ENCODE data around the gene PEX3.
A peak's percentile ranks its signal among the peaks of the same experiment; 100 is the strongest.

Gene PEX3

DNA sequence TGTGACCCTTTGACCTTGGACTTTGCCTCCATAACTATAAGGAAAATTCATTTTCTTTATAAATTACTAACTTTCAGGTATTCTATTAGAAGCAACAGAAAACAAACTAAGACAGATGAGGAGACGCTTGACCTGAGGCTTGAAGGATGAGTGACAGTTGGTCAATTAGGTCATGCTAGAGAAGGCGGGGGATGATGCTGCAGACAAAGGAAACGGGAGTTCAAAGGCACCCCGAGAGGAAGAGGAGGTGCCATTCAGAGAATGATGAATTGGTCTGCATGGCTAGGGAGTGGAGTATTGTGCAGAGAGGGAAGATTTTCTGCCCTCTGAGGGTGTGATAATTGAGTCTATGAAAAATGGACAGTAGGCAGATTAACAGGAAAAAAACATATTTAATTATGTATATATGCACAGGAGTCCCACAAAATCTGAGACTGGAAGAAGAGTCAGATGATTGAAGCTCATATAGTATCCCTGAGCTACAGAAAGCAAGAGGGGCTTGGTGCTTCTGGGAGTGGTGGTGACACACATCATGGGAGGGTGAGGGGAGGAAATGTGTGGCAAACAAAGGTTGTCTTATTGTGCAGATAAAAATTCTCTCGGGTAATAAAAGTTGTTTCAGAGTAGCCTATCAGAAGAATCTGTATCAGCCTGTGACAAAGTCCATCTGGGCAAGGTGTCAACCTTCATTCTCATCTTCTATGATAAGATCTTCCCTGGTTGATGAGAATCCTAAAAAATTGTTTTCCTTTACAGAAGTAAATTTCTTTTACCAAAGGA lies 81.3 kb downstream of the PEX3 start:
- H3K4ac ChIP-seq (ENCODE audit: low read depth, low read length) = no peak overlapping the region
- DNase-seq = no peak

DNA sequence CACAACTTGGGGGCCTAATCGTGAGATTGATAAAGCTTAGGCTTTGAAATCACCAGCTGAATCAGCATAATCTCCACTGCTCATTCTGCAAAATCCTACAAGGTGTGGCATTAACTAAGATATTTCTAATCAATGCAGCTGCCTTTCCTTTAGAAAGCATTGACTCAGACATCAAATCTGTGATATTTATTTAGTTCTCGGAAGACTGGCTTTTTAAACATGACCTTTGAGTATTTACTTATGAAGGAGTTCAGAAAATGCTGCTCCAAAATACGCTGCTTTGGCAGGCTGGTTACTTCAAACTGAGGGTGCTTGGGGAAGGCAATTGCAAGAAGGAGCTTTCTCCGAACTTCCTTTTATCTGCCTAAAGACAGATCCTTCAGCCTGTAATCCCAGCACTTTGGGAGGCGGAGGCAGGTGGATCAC lies 84.6 kb downstream of the PEX3 start:
- DNase-seq = no peak
- H3K27ac ChIP-seq (ENCODE audit: low read depth, low read length) = no peak overlapping the region
- no peak overlapping the region for H2BK120ac ChIP-seq (ENCODE audit: low read depth, low read length)
- no peaks in the 10 kb centered on the region for H3K27me3 ChIP-seq (ENCODE audit: insufficient read depth, low read length, poor library complexity)
- H3K9ac ChIP-seq (ENCODE audit: low read length) = no peak overlapping the region
- H2BK15ac ChIP-seq (replicated peaks; ENCODE audit: low read depth) = no peak overlapping the region
- H3K56ac ChIP-seq (ENCODE audit: low read length) = no peak overlapping the region
- H2BK5ac ChIP-seq (ENCODE audit: low read length) = no peak overlapping the region
- H3K4me1 ChIP-seq (ENCODE audit: control insufficient read depth, low read depth, low read length) = peaks cover 1% of the 10 kb centered on the region
- WGBS (ENCODE audit: extremely low coverage, insufficient coverage, low lambda C conversion rate) = no CpG with 5 or more reads among the region's 5 CpGs
- H3K18ac ChIP-seq (ENCODE audit: low read length) = no peak overlapping the region
- H4K5ac ChIP-seq (ENCODE audit: low read length) = no peak overlapping the region
- no peak overlapping the region for H3K4me3 ChIP-seq (ENCODE audit: low read length)
- H3K36me3 ChIP-seq (ENCODE audit: control insufficient read depth, insufficient read depth, low read length) = no peaks in the 10 kb centered on the region
- no peaks in the 10 kb centered on the region for H3K79me1 ChIP-seq (ENCODE audit: low read length)
- no peaks in the 10 kb centered on the region for H3K79me2 ChIP-seq (ENCODE audit: control insufficient read depth, insufficient read depth, low read length)
- H3K4me2 ChIP-seq (ENCODE audit: low read length) = no peak overlapping the region
- H3K23ac ChIP-seq (ENCODE audit: low read length) = no peak overlapping the region
- H2AK5ac ChIP-seq (ENCODE audit: low read length) = no peak overlapping the region
- no peak overlapping the region for H4K8ac ChIP-seq (ENCODE audit: low read depth, low read length)
- H3K4ac ChIP-seq (ENCODE audit: low read depth, low read length) = no peak overlapping the region

More for the DNA sequence above, 81.3 kb downstream of the PEX3 start:
- H2BK5ac ChIP-seq (ENCODE audit: low read length) = no peak overlapping the region
- no peaks in the 10 kb centered on the region for H3K79me1 ChIP-seq (ENCODE audit: low read length)
- no peak overlapping the region for H3K4me2 ChIP-seq (ENCODE audit: low read length)
- no peak overlapping the region for H3K23ac ChIP-seq (ENCODE audit: low read length)
- no peaks in the 10 kb centered on the region for H3K27me3 ChIP-seq (ENCODE audit: insufficient read depth, low read length, poor library complexity)
- H3K18ac ChIP-seq (ENCODE audit: low read length) = no peak overlapping the region
- no peak overlapping the region for H2BK120ac ChIP-seq (ENCODE audit: low read depth, low read length)
- WGBS (ENCODE audit: extremely low coverage, insufficient coverage, low lambda C conversion rate) = no CpG with 5 or more reads among the region's 5 CpGs
- peaks cover 1% of the 10 kb centered on the region for H3K4me1 ChIP-seq (ENCODE audit: control insufficient read depth, low read depth, low read length)
- no peak overlapping the region for H3K27ac ChIP-seq (ENCODE audit: low read depth, low read length)
- no peaks in the 10 kb centered on the region for H3K79me2 ChIP-seq (ENCODE audit: control insufficient read depth, insufficient read depth, low read length)
- H2BK15ac ChIP-seq (replicated peaks; ENCODE audit: low read depth) = no peak overlapping the region
- H4K8ac ChIP-seq (ENCODE audit: low read depth, low read length) = no peak overlapping the region
- no peak overlapping the region for H3K56ac ChIP-seq (ENCODE audit: low read length)
- H3K4me3 ChIP-seq (ENCODE audit: low read length) = no peak overlapping the region
- no peak overlapping the region for H3K9ac ChIP-seq (ENCODE audit: low read length)
- H4K5ac ChIP-seq (ENCODE audit: low read length) = no peak overlapping the region
- H2AK5ac ChIP-seq (ENCODE audit: low read length) = no peak overlapping the region
- no peaks in the 10 kb centered on the region for H3K36me3 ChIP-seq (ENCODE audit: control insufficient read depth, insufficient read depth, low read length)

DNA sequence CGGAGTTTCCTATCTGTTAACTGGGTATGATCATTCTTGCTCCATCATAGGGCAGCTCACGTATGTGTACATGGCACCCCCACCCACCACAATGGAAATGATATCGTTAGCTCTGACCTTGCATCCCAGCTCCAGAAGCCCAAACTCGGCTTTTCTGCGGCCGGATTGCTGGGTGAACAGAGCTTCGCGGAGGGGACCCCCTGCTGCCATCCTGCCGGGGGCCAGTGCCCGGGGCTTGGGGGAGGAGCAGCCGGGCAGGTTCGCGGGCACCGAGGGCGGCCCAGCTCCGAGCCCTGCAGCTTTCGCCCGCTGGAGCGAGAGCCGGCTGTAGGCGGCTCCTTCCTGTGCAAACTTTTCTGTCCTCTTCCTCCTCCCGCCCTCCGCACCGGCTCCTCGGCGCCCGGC lies 85.9 kb downstream of the PEX3 start:
- Histone ChIP-seq H4K5ac (ENCODE audit: low read length) (no peak overlapping the region), H3K4ac (ENCODE audit: low read depth, low read length) (peak overlapping the region; percentile 65), H3K9ac (ENCODE audit: low read length) (peak overlapping the region; percentile 57), H2BK15ac (replicated peaks; ENCODE audit: low read depth) (peak overlapping the region; percentile 42), H3K56ac (ENCODE audit: low read length) (peak overlapping the region; percentile 75), H3K18ac (ENCODE audit: low read length) (peak overlapping the region; percentile 94), H3K79me2 (ENCODE audit: control insufficient read depth, insufficient read depth, low read length) (no peaks in the 10 kb centered on the region), H2BK120ac (ENCODE audit: low read depth, low read length) (peak overlapping the region; percentile 90), H3K4me2 (ENCODE audit: low read length) (peak overlapping the region; percentile 8), H2BK5ac (ENCODE audit: low read length) (no peak overlapping the region), H3K27ac (ENCODE audit: low read depth, low read length) (no peak overlapping the region), H2AK5ac (ENCODE audit: low read length) (no peak overlapping the region), H3K27me3 (ENCODE audit: insufficient read depth, low read length, poor library complexity) (no peaks in the 10 kb centered on the region), H3K79me1 (ENCODE audit: low read length) (no peaks in the 10 kb centered on the region), H3K4me1 (ENCODE audit: control insufficient read depth, low read depth, low read length) (peaks cover 1% of the 10 kb centered on the region), H3K23ac (ENCODE audit: low read length) (no peak overlapping the region), H3K36me3 (ENCODE audit: control insufficient read depth, insufficient read depth, low read length) (no peaks in the 10 kb centered on the region), H3K4me3 (ENCODE audit: low read length) (peak overlapping the region; percentile 28), H4K8ac (ENCODE audit: low read depth, low read length) (no peak overlapping the region)
- WGBS (ENCODE audit: extremely low coverage, insufficient coverage, low lambda C conversion rate) = no CpG with 5 or more reads among the region's 27 CpGs
- peak; percentile 41 for DNase-seq

DNA sequence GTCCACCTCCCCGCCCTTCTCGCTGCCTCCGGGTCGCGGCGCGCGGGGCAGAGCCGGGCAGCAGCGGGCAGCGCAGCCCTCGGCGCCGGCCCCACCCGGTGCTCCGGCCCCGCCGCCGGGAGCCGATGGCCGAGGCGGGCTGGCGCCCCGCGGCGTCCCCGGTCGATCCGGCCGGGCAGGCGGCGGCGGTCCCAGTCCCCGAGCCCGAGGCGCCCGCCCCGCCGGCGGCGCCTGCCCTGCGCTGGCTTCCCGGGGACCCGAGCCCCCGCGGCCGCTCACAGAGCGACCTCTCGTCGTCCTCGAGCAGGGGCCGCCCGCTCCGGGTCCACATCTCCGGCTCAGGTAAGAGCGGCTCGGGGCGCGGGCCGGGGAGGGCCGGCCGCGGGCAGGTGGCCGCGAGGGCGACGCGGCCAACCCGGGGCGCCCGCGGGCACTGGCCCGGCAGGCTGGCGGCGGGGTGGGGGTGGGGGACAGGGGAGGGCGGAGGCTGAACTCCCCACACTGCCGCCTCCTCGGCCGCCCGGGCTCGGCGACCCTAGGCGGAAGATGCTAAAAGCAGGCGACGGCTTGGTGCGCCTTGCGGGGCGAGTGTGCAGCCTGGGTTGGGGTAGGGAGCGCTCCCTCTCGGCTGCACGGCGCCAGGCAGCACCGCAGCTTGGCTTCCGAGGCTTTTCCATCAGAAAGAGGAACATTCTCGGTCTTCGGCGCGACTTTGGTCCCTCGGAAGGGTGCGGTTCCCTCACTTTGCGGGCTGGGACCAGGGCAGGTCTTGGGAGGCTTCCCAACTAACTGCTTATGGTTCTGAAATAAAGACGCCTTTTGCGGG lies 86.5 kb downstream of the PEX3 start:
- H3K27ac ChIP-seq (ENCODE audit: low read depth, low read length) = no peak overlapping the region
- H3K79me1 ChIP-seq (ENCODE audit: low read length) = no peaks in the 10 kb centered on the region
- no peak overlapping the region for H2BK5ac ChIP-seq (ENCODE audit: low read length)
- no peak overlapping the region for H4K5ac ChIP-seq (ENCODE audit: low read length)
- H2BK15ac ChIP-seq (replicated peaks; ENCODE audit: low read depth) = peak overlapping the region; percentile 42
- H3K4ac ChIP-seq (ENCODE audit: low read depth, low read length) = peak overlapping the region; percentile 65
- peak overlapping the region; percentile 94 for H3K18ac ChIP-seq (ENCODE audit: low read length)
- no peak overlapping the region for H2AK5ac ChIP-seq (ENCODE audit: low read length)
- H2BK120ac ChIP-seq (ENCODE audit: low read depth, low read length) = peak overlapping the region; percentile 90
- H3K4me3 ChIP-seq (ENCODE audit: low read length) = peak overlapping the region; percentile 34
- no peaks in the 10 kb centered on the region for H3K79me2 ChIP-seq (ENCODE audit: control insufficient read depth, insufficient read depth, low read length)
- H3K4me2 ChIP-seq (ENCODE audit: low read length) = peak overlapping the region; percentile 80
- peak; percentile 84 for DNase-seq
- no peaks in the 10 kb centered on the region for H3K27me3 ChIP-seq (ENCODE audit: insufficient read depth, low read length, poor library complexity)
- H3K9ac ChIP-seq (ENCODE audit: low read length) = peak overlapping the region; percentile 64
- no peak overlapping the region for H4K8ac ChIP-seq (ENCODE audit: low read depth, low read length)
- no CpG with 5 or more reads among the region's 103 CpGs for WGBS (ENCODE audit: extremely low coverage, insufficient coverage, low lambda C conversion rate)
- peaks cover 1% of the 10 kb centered on the region for H3K4me1 ChIP-seq (ENCODE audit: control insufficient read depth, low read depth, low read length)
- H3K56ac ChIP-seq (ENCODE audit: low read length) = peak overlapping the region; percentile 84
- H3K36me3 ChIP-seq (ENCODE audit: control insufficient read depth, insufficient read depth, low read length) = no peaks in the 10 kb centered on the region
- H3K23ac ChIP-seq (ENCODE audit: low read length) = no peak overlapping the region

DNA sequence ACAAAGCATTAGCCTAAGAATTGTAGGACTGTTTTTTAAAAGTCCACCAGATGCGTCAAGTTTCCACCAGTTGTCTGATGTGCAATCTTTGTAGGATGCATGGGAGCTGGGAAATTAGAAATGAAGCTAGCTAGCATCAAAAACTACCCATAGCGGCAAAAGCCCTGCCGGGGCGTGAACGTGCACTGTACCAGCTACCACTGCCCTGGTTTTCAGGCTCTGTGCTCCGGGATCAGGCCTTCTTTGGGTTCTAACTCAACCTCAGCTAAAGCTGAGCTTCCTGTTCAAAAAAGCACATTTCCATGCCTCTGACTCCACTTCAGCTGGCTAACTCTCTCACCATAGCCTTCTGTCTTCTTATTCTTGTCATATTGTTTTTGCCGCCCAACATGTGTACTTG lies 87.8 kb downstream of the PEX3 start:
- no peak overlapping the region for H3K27ac ChIP-seq (ENCODE audit: low read depth, low read length)

More for the DNA sequence above, 87.8 kb downstream of the PEX3 start:
- H2BK15ac ChIP-seq (replicated peaks; ENCODE audit: low read depth) = no peak overlapping the region
- peaks cover 1% of the 10 kb centered on the region for H3K4me1 ChIP-seq (ENCODE audit: control insufficient read depth, low read depth, low read length)
- H2BK120ac ChIP-seq (ENCODE audit: low read depth, low read length) = no peak overlapping the region
- H3K4me2 ChIP-seq (ENCODE audit: low read length) = no peak overlapping the region
- no peaks in the 10 kb centered on the region for H3K36me3 ChIP-seq (ENCODE audit: control insufficient read depth, insufficient read depth, low read length)
- no peak overlapping the region for H4K8ac ChIP-seq (ENCODE audit: low read depth, low read length)
- H3K56ac ChIP-seq (ENCODE audit: low read length) = no peak overlapping the region
- no peak overlapping the region for H3K23ac ChIP-seq (ENCODE audit: low read length)
- H3K4me3 ChIP-seq (ENCODE audit: low read length) = no peak overlapping the region
- no peaks in the 10 kb centered on the region for H3K79me2 ChIP-seq (ENCODE audit: control insufficient read depth, insufficient read depth, low read length)
- no peaks in the 10 kb centered on the region for H3K27me3 ChIP-seq (ENCODE audit: insufficient read depth, low read length, poor library complexity)
- no CpG with 5 or more reads among the region's 7 CpGs for WGBS (ENCODE audit: extremely low coverage, insufficient coverage, low lambda C conversion rate)
- DNase-seq = no peak
- no peak overlapping the region for H2BK5ac ChIP-seq (ENCODE audit: low read length)
- H3K4ac ChIP-seq (ENCODE audit: low read depth, low read length) = no peak overlapping the region
- H3K18ac ChIP-seq (ENCODE audit: low read length) = no peak overlapping the region
- no peak overlapping the region for H3K9ac ChIP-seq (ENCODE audit: low read length)
- no peak overlapping the region for H2AK5ac ChIP-seq (ENCODE audit: low read length)
- H3K79me1 ChIP-seq (ENCODE audit: low read length) = no peaks in the 10 kb centered on the region
- H4K5ac ChIP-seq (ENCODE audit: low read length) = no peak overlapping the region

Data from mesendoderm (in vitro differentiated cells).